ENCODE results near the gene IGF1.
"Not testable (repeated sequence)": the region's sequence is repeated elsewhere in the genome, so short reads cannot be mapped to it uniquely, and the experiment has no call there.

IGF1 gene

DNA sequence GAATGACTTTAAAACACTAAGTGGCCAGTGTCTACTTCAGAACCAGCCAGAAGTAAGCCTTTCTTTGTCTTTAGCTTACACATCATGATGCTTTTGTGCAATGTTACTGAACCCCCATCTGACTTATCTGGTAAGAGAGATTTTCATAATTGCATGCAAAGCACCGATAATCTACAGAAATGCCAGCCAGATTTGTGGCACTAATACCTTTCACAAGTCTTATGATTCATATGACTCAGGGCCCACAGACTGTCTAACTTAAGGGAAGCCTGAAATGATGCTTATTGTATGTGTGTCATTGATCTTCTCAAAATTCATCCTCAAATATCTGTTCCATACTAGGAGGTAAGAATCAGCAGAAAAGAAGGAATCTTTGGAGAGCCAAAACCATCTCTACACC, 18.0 kb downstream of the IGF1 start:
- Histone ChIP-seq H3K9me3 (ENCODE audit: control insufficient read depth, low read length) (no peaks in the 10 kb centered on the region), H3K4me3 (ENCODE audit: extremely low read depth, insufficient read depth, low read length, poor library complexity, severe bottlenecking) (no peak overlapping the region), H3K27ac (ENCODE audit: low read depth, low read length, severe bottlenecking) (no peak overlapping the region), H3K4me1 (ENCODE audit: control insufficient read depth, insufficient read depth, low read length, poor library complexity, severe bottlenecking) (no peaks in the 10 kb centered on the region), H3K36me3 (ENCODE audit: control insufficient read depth, insufficient read depth, low read length) (no peaks in the 10 kb centered on the region)
- no CpG with 5 or more reads among the region's 1 CpG for WGBS, 2 experiments (ENCODE audit: insufficient coverage in 2 of 2)

DNA sequence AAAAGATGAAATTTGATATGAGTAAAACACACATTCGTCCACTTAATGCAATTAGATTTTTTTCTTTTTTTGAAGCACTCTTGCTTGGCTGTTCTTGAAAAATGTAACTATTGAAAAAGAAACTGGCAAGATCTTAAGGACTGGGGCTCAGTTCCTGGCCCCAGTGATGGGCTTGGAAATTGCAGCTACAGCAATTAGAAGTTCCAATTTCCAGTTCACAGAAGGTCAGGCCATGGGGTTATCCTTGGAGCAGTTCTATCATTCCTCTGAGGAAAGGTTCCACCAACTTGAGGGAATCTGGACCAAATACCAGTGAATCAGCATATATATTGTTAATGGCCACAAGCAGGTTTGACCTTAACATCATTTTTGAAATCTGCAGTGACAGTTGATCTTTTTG, 18.9 kb downstream of the IGF1 start:
- H3K4me1 ChIP-seq (ENCODE audit: control insufficient read depth, insufficient read depth, low read length, poor library complexity, severe bottlenecking) = no peaks in the 10 kb centered on the region
- no CpG with 5 or more reads among the region's 1 CpG for WGBS, 2 experiments (ENCODE audit: insufficient coverage in 2 of 2)

GRCh38 chr12:102459314-102459713, 21.0 kb downstream of the IGF1 start:
- Histone ChIP-seq H3K36me3 (ENCODE audit: control insufficient read depth, insufficient read depth, low read length) (no peaks in the 10 kb centered on the region), H3K4me3 (ENCODE audit: extremely low read depth, insufficient read depth, low read length, poor library complexity, severe bottlenecking) (no peak overlapping the region), H3K9me3 (ENCODE audit: control insufficient read depth, low read length) (no peaks in the 10 kb centered on the region), H3K27ac (ENCODE audit: low read depth, low read length, severe bottlenecking) (no peak overlapping the region), H3K4me1 (ENCODE audit: control insufficient read depth, insufficient read depth, low read length, poor library complexity, severe bottlenecking) (no peaks in the 10 kb centered on the region)
- 87% methylated on average over 4 to 5 of the region's 5 CpGs for whole genome bisulfite sequencing, 2 experiments (ENCODE audit: insufficient coverage in 2 of 2)

More for the DNA sequence above, 18.9 kb downstream of the IGF1 start:
- H3K27ac ChIP-seq (ENCODE audit: low read depth, low read length, severe bottlenecking) = no peak overlapping the region
- H3K9me3 ChIP-seq (ENCODE audit: control insufficient read depth, low read length) = no peaks in the 10 kb centered on the region
- H3K36me3 ChIP-seq (ENCODE audit: control insufficient read depth, insufficient read depth, low read length) = no peaks in the 10 kb centered on the region
- no peak overlapping the region for H3K4me3 ChIP-seq (ENCODE audit: extremely low read depth, insufficient read depth, low read length, poor library complexity, severe bottlenecking)

GRCh38 chr12:102454808-102455760, 25.3 kb downstream of the IGF1 start:
- H3K4me1 ChIP-seq (ENCODE audit: control insufficient read depth, insufficient read depth, low read length, poor library complexity, severe bottlenecking) = no peaks in the 10 kb centered on the region
- no peak overlapping the region for H3K27ac ChIP-seq (ENCODE audit: low read depth, low read length, severe bottlenecking)
- no peaks in the 10 kb centered on the region for H3K9me3 ChIP-seq (ENCODE audit: control insufficient read depth, low read length)
- no peaks in the 10 kb centered on the region for H3K36me3 ChIP-seq (ENCODE audit: control insufficient read depth, insufficient read depth, low read length)
- no peak overlapping the region for H3K4me3 ChIP-seq (ENCODE audit: extremely low read depth, insufficient read depth, low read length, poor library complexity, severe bottlenecking)
- 50 to 76% methylated on average over 1 to 3 of the region's 4 CpGs for WGBS, 2 experiments (ENCODE audit: insufficient coverage in 2 of 2)

- H3K27ac ChIP-seq (ENCODE audit: low read depth, low read length, severe bottlenecking) = no peak overlapping the region
- no peaks in the 10 kb centered on the region for H3K9me3 ChIP-seq (ENCODE audit: control insufficient read depth, low read length)
Observed at GRCh38 chr12:102454330-102454729, 26.0 kb downstream of the IGF1 start.

DNA sequence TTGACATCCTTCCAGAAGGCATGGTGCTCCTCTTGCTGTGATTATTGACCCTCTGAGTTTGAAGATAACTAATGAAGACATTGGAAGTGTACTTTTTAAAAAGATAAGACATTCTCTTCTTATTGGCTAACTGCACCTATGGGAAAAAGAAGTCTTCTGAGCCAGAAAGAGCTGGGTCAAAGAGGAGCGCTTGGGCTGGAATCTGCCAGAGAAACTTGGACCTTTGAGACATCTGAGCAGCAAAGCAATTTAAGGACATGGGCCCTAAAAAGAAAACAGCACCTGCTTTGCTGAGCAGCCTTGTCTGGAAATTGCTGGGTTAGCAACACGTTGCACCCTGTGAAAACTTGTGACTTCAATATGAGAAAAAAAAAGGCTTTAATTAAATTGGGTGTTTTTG, 27.8 kb downstream of the IGF1 start:
- Histone ChIP-seq H3K9me3 (ENCODE audit: control insufficient read depth, low read length) (no peaks in the 10 kb centered on the region), H3K4me3 (ENCODE audit: extremely low read depth, insufficient read depth, low read length, poor library complexity, severe bottlenecking) (no peak overlapping the region), H3K27ac (ENCODE audit: low read depth, low read length, severe bottlenecking) (no peak overlapping the region), H3K4me1 (ENCODE audit: control insufficient read depth, insufficient read depth, low read length, poor library complexity, severe bottlenecking) (no peaks in the 10 kb centered on the region), H3K36me3 (ENCODE audit: control insufficient read depth, insufficient read depth, low read length) (no peaks in the 10 kb centered on the region)
- WGBS, 2 experiments (ENCODE audit: insufficient coverage in 2 of 2) = 83 to 90% methylated on average over 1 to 2 of the region's 2 CpGs

More at GRCh38 chr12:102454330-102454729, 26.0 kb downstream of the IGF1 start:
- H3K4me1 ChIP-seq (ENCODE audit: control insufficient read depth, insufficient read depth, low read length, poor library complexity, severe bottlenecking) = no peaks in the 10 kb centered on the region
- H3K4me3 ChIP-seq (ENCODE audit: extremely low read depth, insufficient read depth, low read length, poor library complexity, severe bottlenecking) = no peak overlapping the region
- 90 to 100% methylated on average over 2 of the region's 2 CpGs for WGBS, 2 experiments (ENCODE audit: insufficient coverage in 2 of 2)
- no peaks in the 10 kb centered on the region for H3K36me3 ChIP-seq (ENCODE audit: control insufficient read depth, insufficient read depth, low read length)

DNA sequence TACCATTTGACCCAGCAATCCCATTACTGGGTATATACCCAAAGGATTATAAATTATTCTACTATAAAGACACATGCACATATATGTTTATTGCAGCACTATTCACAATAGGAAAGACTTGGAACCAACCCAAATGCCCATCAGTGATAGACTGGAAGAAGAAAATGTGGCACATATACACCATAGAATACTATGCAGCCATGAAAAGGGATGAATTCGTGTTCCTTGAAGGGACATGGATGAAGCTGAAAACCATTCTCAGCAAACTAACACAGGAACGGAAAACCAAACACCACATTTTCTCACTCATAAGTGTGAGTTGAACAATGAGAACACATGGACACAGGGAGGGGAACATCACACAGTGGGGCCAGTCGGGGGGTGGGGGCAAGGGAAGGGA, 31.3 kb downstream of the IGF1 start:
- WGBS, 2 experiments (ENCODE audit: insufficient coverage in 2 of 2) = 93 to 100% methylated on average over 1 to 2 of the region's 3 CpGs
- not testable (repeated sequence) for H3K36me3 ChIP-seq (ENCODE audit: control insufficient read depth, insufficient read depth, low read length); H3K27ac ChIP-seq (ENCODE audit: low read depth, low read length, severe bottlenecking); H3K4me1 ChIP-seq (ENCODE audit: control insufficient read depth, insufficient read depth, low read length, poor library complexity, severe bottlenecking); H3K9me3 ChIP-seq (ENCODE audit: control insufficient read depth, low read length); H3K4me3 ChIP-seq (ENCODE audit: extremely low read depth, insufficient read depth, low read length, poor library complexity, severe bottlenecking)

- WGBS, 2 experiments (ENCODE audit: insufficient coverage in 2 of 2) = 92 to 94% methylated on average over 2 to 3 of the region's 3 CpGs
- not testable (repeated sequence) for H3K4me3 ChIP-seq (ENCODE audit: extremely low read depth, insufficient read depth, low read length, poor library complexity, severe bottlenecking)
Observed at GRCh38 chr12:102447426-102447825, 32.9 kb downstream of the IGF1 start.

GRCh38 chr12:102444707-102445106, 35.7 kb downstream of the IGF1 start:
- Histone ChIP-seq H3K4me1 (ENCODE audit: control insufficient read depth, insufficient read depth, low read length, poor library complexity, severe bottlenecking) (no peaks in the 10 kb centered on the region), H3K27ac (ENCODE audit: low read depth, low read length, severe bottlenecking) (no peak overlapping the region), H3K36me3 (ENCODE audit: control insufficient read depth, insufficient read depth, low read length) (no peaks in the 10 kb centered on the region), H3K9me3 (ENCODE audit: control insufficient read depth, low read length) (no peaks in the 10 kb centered on the region), H3K4me3 (ENCODE audit: extremely low read depth, insufficient read depth, low read length, poor library complexity, severe bottlenecking) (no peak overlapping the region)
- 83 to 87% methylated on average over 2 to 4 of the region's 7 CpGs for WGBS, 2 experiments (ENCODE audit: insufficient coverage in 2 of 2)

More at GRCh38 chr12:102447426-102447825, 32.9 kb downstream of the IGF1 start:
- H3K36me3 ChIP-seq (ENCODE audit: control insufficient read depth, insufficient read depth, low read length); H3K9me3 ChIP-seq (ENCODE audit: control insufficient read depth, low read length); H3K27ac ChIP-seq (ENCODE audit: low read depth, low read length, severe bottlenecking); H3K4me1 ChIP-seq (ENCODE audit: control insufficient read depth, insufficient read depth, low read length, poor library complexity, severe bottlenecking): not testable (repeated sequence)

GRCh38 chr12:102444093-102444492, 36.3 kb downstream of the IGF1 start:
- Histone ChIP-seq H3K36me3 (ENCODE audit: control insufficient read depth, insufficient read depth, low read length) (no peaks in the 10 kb centered on the region), H3K4me3 (ENCODE audit: extremely low read depth, insufficient read depth, low read length, poor library complexity, severe bottlenecking) (no peak overlapping the region), H3K27ac (ENCODE audit: low read depth, low read length, severe bottlenecking) (no peak overlapping the region), H3K9me3 (ENCODE audit: control insufficient read depth, low read length) (no peaks in the 10 kb centered on the region), H3K4me1 (ENCODE audit: control insufficient read depth, insufficient read depth, low read length, poor library complexity, severe bottlenecking) (peaks cover under 1% of the 10 kb centered on the region)
- 79 to 100% methylated on average over 2 of the region's 3 CpGs for WGBS, 2 experiments (ENCODE audit: insufficient coverage in 2 of 2)

DNA sequence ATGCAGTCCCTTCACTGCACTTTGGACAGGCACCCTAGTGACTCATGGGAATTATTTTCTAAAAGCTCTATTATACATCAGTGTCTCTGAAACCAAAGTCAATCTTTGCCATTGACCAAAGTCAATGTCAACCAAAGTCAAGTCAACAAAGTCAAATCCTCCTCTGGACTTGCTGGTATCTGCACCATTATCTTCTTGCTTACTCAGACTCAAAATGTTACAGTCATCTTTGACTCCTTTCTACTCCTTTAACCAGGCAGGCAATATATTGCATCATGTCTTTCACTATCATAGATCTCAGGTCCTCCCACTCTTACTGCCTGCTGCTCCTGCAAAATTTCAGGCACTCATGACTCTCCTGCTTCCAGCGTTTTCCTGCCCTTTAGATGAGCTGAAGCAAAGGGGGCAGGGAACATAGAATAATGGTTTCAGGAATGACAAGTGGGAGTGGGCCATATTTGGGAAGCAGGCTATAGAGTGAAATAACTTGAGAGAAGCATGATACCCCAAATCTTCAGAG, 39.2 kb downstream of the IGF1 start:
- Histone ChIP-seq H3K4me1 (ENCODE audit: control insufficient read depth, insufficient read depth, low read length, poor library complexity, severe bottlenecking) (peaks cover 27% of the 10 kb centered on the region), H3K36me3 (ENCODE audit: control insufficient read depth, insufficient read depth, low read length) (no peaks in the 10 kb centered on the region), H3K9me3 (ENCODE audit: control insufficient read depth, low read length) (no peaks in the 10 kb centered on the region), H3K4me3 (ENCODE audit: extremely low read depth, insufficient read depth, low read length, poor library complexity, severe bottlenecking) (no peak overlapping the region), H3K27ac (ENCODE audit: low read depth, low read length, severe bottlenecking) (no peak overlapping the region)
- WGBS, 2 experiments (ENCODE audit: insufficient coverage in 2 of 2) = 86% methylated on average over 1 of the region's 1 CpG; no CpG with 5 or more reads in 1 of the 2 experiments
